Stimulated activated naive CD8-positive, alpha-beta T cell treated with anti-CD3 and anti-CD28 coated beads, Interleukin-15, Interleukin-2, amounts not matched to agents 100 ng/mL and 50 ng/mL, for 24 hours (primary cell): ENCODE measurements around the gene E2F3.

Source experiments
- H3K27ac Mint-ChIP-seq: one replicate; pipeline ENCODE4 v1.8.0; 2021; ENCODE audit warnings: mild to moderate bottlenecking, mixed read lengths
- H3K27me3 Mint-ChIP-seq: one replicate; pipeline ENCODE4 v1.8.0; 2021; ENCODE audit warnings: mixed read lengths
- H3K36me3 Mint-ChIP-seq: one replicate; pipeline ENCODE4 v1.8.0; 2021; ENCODE audit warnings: low read depth, mixed read lengths
- H3K4me1 Mint-ChIP-seq: one replicate; pipeline ENCODE4 v1.8.0; 2021; ENCODE audit warnings: low read depth, mixed read lengths
- H3K4me3 Mint-ChIP-seq: one replicate; pipeline ENCODE4 v1.8.0; 2021; ENCODE audit warnings: mild to moderate bottlenecking, mixed read lengths
- H3K9me3 Mint-ChIP-seq: one replicate; pipeline ENCODE4 v1.8.0; 2021; ENCODE audit warnings: mixed read lengths

Gene E2F3

DNA sequence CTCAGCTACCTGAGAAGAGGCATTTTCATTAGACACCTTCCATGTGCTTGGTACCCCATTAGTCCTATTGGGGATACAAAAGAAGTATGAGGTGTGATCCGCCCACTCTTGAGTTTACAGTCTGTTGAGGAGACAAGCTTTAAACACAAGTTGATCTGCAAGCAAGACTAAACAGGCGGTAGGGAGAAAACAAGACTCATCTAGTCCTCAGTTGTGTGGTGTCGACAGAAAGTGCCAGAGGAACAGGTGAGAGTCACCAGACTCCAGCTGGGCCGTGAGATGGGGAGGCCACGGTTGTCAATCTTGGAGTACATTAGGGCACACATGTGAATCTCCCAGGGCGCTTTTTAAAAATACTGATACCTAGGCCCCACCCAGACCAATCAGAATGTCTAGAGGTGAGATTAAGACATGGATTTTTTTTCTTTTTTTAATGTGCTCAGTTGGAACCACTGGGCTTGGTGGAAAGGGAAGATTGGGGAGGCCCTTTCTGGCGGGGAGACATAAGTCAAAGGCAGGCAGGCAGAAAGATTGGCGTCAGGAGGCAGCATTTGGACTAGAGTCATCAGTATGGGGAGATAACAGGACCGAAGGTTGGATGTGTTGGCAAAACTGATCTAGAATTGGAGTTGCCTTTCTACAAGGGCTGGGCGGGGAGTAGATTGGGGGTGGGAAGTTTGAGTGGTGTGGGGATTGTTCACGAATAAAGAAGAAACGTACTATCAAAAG, 10.4 kb downstream of the E2F3 start:
- Mint-ChIP-seq H3K27me3 (no peaks in the 10 kb centered on the region), H3K36me3 (peaks cover 58% of the 10 kb centered on the region), H3K4me1 (peaks cover 85% of the 10 kb centered on the region), H3K9me3 (no peaks in the 10 kb centered on the region), H3K27ac (peak overlapping the region; percentile 58), H3K4me3 (no peak overlapping the region)

DNA sequence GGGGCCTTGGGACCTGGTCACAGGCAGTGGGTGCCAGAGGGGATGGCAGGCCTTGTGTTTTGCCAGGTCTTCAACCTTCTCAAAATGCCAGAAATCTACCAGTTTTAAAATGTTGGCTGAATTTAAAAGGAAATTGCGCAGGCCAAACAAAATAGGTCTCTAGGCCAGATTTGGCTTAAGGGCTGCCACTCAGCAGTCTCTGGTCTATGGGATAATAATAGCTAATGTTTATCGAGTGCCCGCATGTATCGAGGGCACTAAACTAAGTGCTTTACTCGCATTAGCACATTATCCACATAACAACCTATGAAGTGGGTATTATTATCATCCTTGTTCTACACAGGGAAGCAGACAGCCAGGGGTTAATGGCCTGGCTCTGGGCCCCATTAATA, 11.0 kb downstream of the E2F3 start:
- H3K27me3 Mint-ChIP-seq, result no peaks in the 10 kb centered on the region
- no peak overlapping the region for H3K4me3 Mint-ChIP-seq
- peaks cover 82% of the 10 kb centered on the region for H3K4me1 Mint-ChIP-seq
- H3K27ac Mint-ChIP-seq, result no peak overlapping the region
- H3K9me3 Mint-ChIP-seq, result no peaks in the 10 kb centered on the region
- H3K36me3 Mint-ChIP-seq, result peaks cover 52% of the 10 kb centered on the region

DNA sequence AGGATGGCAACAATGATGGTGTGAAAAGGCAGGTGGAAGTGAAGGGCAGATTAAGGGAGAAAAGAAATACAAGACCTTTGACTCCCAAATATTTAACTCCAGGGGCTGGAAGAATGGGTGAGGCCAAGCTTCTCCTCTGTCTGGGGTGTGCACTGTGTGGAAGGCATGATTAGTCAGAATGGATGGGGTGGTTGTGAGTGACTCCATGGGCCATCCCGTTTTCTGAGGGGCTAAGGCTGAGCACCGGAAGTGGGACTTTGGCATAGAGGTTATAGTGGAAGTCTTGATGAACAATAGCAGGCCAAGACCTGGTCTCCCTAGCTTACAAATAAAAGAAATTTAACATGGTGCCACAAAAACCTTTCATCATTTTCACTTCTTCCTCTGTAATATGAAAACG, 12.1 kb downstream of the E2F3 start:
- peaks cover 51% of the 10 kb centered on the region for H3K36me3 Mint-ChIP-seq
- H3K27ac Mint-ChIP-seq, result no peak overlapping the region
- H3K9me3 Mint-ChIP-seq, result no peaks in the 10 kb centered on the region
- H3K27me3 Mint-ChIP-seq, result no peaks in the 10 kb centered on the region
- peaks cover 82% of the 10 kb centered on the region for H3K4me1 Mint-ChIP-seq
- H3K4me3 Mint-ChIP-seq, result no peak overlapping the region

DNA sequence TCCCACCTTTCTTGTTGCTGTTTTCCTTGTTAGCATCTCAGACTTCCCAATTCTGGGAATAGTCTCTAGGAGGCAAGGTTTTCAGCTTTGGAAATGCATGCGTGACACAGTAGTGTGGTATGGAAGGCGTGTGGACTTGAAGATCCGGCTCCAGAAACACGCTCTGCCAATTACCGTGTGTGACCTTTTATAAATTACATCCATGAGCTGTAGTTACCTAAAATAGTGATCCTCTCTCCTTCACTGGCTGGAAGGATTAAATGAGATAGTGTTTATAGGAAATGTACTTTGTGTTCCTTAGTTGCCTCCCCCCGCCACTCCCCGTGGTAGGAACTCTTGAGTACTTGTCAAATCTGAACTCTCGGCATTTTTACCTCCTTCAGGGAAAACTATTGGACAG, 13.0 kb downstream of the E2F3 start:
- no peak overlapping the region for H3K4me3 Mint-ChIP-seq
- no peaks in the 10 kb centered on the region for H3K27me3 Mint-ChIP-seq
- no peak overlapping the region for H3K27ac Mint-ChIP-seq
- no peaks in the 10 kb centered on the region for H3K9me3 Mint-ChIP-seq
- peaks cover 55% of the 10 kb centered on the region for H3K36me3 Mint-ChIP-seq
- peaks cover 73% of the 10 kb centered on the region for H3K4me1 Mint-ChIP-seq

DNA sequence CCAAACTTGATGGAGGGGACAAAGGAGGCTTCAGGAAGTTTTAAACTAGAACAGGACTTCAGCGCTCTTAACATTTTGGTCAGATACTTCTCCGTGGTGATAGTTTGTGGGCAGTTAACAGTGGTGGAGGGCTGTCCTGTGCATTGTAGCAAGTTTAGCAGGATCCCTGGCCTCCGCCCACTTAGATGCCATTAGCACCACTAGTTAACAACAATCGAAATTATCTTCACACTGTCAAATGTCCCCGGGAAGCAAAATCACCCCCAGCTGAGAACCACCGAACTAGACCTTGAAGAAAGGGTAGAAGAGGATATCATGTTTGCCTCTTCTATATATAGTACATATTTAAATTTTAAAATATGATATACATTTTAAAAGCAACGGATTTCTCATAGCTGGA, 13.6 kb downstream of the E2F3 start:
- Mint-ChIP-seq H3K9me3 (no peaks in the 10 kb centered on the region), H3K4me3 (no peak overlapping the region), H3K27me3 (no peaks in the 10 kb centered on the region), H3K27ac (no peak overlapping the region), H3K36me3 (peaks cover 56% of the 10 kb centered on the region), H3K4me1 (peaks cover 67% of the 10 kb centered on the region)

DNA sequence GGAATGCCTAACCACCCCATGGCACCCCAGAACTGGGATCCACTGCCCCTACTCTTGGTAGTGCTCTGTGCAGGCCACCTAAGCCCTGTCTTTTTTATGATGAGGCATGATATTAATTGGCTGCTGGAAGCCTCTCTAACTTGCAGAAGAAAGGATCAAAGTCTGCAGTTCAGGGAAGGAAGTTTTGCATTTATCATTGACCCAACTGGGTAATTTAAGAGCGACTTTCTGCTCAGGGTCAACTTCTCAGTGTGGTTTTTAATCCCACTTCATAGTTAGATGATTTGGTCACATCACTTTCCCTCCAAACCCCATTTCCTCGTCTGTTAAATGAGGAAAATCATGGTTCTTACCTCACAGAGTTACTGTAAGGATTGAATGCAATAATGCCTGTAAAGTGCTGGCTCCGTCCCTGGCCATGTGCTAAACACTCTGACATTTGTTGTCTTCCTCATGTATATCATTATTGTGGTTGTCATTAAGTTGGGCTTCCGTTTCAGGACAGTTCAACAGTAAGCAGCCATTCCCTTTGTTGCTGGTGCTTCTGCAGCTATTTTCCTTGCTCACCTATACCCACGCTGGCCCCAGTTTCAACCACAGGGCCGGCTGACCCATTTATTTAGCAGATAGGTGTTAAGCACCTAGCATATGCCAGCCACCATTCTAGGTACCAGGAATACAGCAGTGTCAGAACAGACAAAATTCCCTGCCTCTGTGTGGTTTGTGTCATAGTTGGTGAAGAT, 14.2 kb downstream of the E2F3 start:
- no peak overlapping the region for H3K4me3 Mint-ChIP-seq

DNA sequence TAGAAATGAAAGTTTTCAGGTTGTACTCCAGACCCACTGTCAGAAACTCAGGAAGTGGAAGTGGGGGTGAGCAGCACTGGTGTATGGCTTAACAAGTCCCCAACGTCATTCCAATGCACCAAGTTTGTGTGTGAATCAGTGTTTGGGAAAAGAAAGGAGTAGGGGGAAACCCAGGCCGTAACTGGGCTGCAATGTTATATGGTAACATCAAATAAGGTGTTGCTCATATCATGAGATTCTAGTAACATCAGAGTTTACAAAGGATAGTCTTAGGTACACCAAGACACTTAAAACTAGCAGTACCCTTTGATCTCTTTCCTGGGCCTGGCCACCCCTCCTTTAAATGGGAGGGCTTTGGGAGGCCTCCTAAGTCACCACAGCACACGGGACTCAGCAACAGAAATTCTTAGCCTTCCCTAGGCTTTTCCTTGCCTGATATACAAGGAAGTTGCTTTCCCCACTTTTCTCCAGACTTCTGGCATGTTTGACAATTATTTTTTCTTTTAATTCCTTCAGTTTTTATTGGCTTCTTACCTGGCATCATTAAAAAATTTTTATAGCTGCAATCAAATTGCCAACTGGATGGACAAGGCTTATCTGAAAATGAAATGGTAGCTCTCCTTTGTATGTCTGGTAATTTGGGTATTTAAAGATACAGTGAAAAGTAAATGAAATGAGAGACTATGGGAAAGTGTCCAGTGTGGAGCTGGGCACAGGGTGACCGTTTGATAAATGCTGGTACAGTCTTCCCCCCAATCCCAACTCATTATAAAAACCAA, 15.1 kb downstream of the E2F3 start:
- Mint-ChIP-seq H3K9me3 (no peaks in the 10 kb centered on the region), H3K4me1 (peaks cover 59% of the 10 kb centered on the region), H3K27me3 (no peaks in the 10 kb centered on the region), H3K27ac (no peak overlapping the region), H3K4me3 (no peak overlapping the region), H3K36me3 (peaks cover 58% of the 10 kb centered on the region)

More for the DNA sequence above, 14.2 kb downstream of the E2F3 start:
- no peaks in the 10 kb centered on the region for H3K9me3 Mint-ChIP-seq
- H3K27ac Mint-ChIP-seq, result no peak overlapping the region
- no peaks in the 10 kb centered on the region for H3K27me3 Mint-ChIP-seq
- H3K36me3 Mint-ChIP-seq, result peaks cover 58% of the 10 kb centered on the region
- H3K4me1 Mint-ChIP-seq, result peaks cover 64% of the 10 kb centered on the region

DNA sequence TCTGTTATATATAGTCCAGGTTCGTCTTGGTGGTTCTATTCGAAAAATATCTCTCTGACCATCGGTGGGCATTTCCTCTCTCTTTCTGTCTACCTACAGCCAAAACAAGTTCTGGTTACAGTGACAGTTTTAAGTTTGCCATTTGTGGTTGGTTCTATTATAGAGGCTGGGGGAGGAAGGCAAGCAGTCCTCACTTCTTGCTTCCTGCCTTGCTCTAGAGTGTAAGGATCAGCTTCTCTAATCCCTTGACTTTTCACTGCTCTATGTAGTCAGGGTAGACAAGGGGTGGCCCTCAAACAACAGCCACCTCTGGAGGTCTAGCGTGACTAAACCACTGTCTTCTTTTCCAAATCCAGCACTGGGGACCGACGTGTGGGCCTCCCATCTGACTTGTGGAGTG, 16.1 kb downstream of the E2F3 start:
- Mint-ChIP-seq H3K36me3 (peaks cover 58% of the 10 kb centered on the region), H3K4me1 (peaks cover 56% of the 10 kb centered on the region), H3K9me3 (no peaks in the 10 kb centered on the region), H3K27me3 (no peaks in the 10 kb centered on the region), H3K4me3 (no peak overlapping the region), H3K27ac (no peak overlapping the region)

DNA sequence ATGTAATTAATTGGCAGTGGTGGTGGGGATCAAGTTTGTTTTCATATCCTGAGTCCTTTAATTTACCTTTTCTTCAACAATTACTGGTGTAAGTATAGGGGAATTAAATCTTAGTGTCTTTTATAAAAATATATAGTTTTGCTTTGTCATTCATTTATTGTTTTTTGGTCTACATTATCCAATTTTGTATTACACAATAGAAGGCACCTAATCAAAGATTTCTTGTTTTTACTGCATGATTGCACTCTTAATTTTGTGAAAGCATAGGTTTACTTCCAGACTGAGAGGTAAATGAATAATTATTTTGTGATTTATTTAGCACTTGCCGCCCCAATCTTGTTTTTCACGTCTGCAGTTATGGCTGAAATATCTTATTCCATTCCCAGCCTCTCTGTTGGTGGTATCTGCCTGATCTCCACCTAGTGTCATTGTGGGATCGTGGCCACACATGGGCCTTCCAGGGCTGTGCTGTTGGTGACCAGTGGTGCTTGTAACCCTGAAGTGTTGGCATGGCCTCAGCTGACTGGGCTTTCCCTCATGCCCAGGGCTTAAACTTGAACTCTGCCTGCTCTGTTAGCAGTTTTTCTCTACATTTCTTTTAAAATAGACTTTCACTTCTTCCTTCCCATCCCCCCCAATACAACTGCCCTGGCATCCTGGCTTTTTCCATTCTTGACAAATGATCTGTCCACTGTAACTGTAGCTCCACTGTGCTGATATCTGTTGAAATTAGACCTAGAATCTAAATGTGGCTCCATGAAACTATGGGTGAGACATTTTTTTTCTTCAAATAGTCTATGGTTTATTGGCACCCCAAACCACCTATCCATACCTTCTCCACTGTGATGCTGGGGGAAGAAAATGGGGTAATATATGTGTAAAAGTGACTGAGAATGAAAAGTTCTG, 24.8 kb downstream of the E2F3 start:
- Mint-ChIP-seq H3K36me3 (peaks cover 41% of the 10 kb centered on the region), H3K27ac (no peak overlapping the region)

DNA sequence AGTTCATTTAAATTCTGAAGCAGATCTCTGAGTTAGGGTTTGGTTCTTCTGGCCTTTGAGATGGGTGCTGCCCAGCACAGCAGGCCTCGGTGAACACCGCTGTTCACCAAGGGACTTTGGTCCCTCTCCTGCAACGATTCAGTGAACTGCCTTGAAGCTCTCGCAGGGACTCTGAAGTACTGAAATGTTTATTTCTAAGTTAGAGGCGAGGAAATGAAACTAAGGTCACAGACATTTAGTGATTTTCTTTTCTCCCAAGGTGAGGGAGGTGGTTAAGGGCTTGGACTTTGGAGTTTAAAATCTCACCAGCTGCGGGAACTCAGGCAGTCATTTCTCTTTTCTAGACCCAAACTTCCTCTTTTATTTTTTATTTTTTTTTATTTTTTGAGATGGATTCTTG, 26.2 kb downstream of the E2F3 start:
- peaks cover 27% of the 10 kb centered on the region for H3K4me1 Mint-ChIP-seq
- no peak overlapping the region for H3K27ac Mint-ChIP-seq
- H3K36me3 Mint-ChIP-seq, result peaks cover 43% of the 10 kb centered on the region
- H3K9me3 Mint-ChIP-seq, result no peaks in the 10 kb centered on the region
- H3K4me3 Mint-ChIP-seq, result no peak overlapping the region
- H3K27me3 Mint-ChIP-seq, result no peaks in the 10 kb centered on the region

More for the DNA sequence above, 24.8 kb downstream of the E2F3 start:
- H3K9me3 Mint-ChIP-seq, result no peaks in the 10 kb centered on the region
- no peaks in the 10 kb centered on the region for H3K27me3 Mint-ChIP-seq
- no peak overlapping the region for H3K4me3 Mint-ChIP-seq
- peaks cover 27% of the 10 kb centered on the region for H3K4me1 Mint-ChIP-seq

DNA sequence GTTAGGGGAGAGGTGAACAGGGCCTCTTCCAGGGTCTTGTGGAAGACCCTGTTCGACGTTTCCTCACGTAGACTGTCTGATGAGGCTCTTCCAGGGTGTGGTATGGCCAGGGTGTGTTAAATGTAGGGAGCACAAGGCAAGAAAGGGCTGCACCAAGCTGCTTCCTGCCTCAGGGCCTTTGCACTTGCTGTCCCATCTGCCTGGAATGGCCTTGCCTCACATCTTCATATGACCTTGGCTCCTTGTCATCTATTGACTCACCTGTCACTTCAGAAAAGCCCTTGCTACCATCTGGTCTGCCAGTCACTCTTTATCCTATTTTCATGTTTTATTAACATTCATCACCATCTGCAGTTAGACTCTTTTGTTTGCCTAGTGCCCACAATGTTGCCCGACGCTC, 31.0 kb downstream of the E2F3 start:
- H3K4me1 Mint-ChIP-seq, result peaks cover 2% of the 10 kb centered on the region
- no peak overlapping the region for H3K27ac Mint-ChIP-seq
- no peak overlapping the region for H3K4me3 Mint-ChIP-seq
- no peaks in the 10 kb centered on the region for H3K27me3 Mint-ChIP-seq
- H3K9me3 Mint-ChIP-seq, result no peaks in the 10 kb centered on the region
- H3K36me3 Mint-ChIP-seq, result peaks cover 66% of the 10 kb centered on the region

DNA sequence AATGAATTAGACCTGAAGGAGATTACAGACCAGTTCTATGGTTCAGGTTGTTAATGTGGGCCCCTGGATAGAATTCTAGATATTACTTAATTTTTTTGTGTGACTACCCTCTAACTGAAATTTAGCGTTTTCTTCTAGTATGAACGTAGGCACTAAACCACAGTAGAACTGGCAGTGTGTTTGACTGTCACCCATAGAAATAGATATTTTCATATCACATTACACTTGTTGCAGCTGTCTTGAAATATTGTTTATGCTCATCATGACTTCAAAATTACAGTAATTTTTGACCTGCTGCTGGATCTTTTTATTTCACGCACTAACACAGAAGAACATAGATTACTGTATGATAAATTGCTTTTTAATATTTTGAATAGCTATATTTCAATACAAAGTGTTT, 31.6 kb downstream of the E2F3 start:
- Mint-ChIP-seq H3K27ac (no peak overlapping the region), H3K27me3 (no peaks in the 10 kb centered on the region), H3K4me1 (no peaks in the 10 kb centered on the region)

DNA sequence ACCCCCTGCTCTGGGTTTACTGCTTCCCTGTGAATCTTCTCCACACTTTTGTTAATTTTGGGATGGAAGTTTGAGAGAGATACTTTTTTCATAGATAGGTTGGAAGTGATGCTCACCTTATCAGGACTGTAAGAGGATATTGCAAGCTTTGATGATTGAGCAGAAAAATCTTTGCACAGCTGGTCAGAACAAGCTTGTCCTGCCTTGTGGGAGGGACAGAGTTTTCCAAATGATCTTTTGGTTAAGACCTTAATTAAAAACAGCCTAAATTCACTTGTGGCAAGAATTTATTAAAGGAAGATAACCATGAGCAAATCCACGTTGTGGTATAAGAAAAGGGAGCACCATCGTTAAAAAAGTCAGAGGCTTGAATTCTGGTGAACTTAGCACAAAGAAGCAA, 32.2 kb downstream of the E2F3 start:
- Mint-ChIP-seq H3K4me1 (no peaks in the 10 kb centered on the region), H3K36me3 (peaks cover 77% of the 10 kb centered on the region), H3K27ac (no peak overlapping the region), H3K4me3 (no peak overlapping the region), H3K9me3 (no peaks in the 10 kb centered on the region), H3K27me3 (no peaks in the 10 kb centered on the region)

More for the DNA sequence above, 31.6 kb downstream of the E2F3 start:
- H3K9me3 Mint-ChIP-seq, result no peaks in the 10 kb centered on the region
- H3K4me3 Mint-ChIP-seq, result no peak overlapping the region
- H3K36me3 Mint-ChIP-seq, result peaks cover 72% of the 10 kb centered on the region

DNA sequence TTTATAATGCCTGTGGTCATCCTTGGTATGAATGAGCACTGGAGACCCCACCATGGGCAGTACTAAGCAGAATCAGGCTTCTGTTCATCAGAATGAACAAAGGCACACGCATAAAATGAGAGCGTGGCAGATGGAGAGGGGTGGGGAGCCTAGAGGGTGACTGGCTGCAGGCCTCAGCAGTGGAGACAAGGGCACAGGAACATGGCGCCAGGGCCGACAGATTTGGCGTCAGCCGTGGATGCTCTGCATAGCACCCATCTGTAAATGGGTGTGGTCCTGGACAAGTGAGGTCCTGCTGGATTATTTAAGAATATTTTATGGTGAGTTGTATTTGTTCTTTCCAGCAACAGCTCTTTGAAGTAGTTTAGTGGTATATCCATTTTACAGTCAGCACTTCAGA, 33.1 kb downstream of the E2F3 start:
- no peaks in the 10 kb centered on the region for H3K4me1 Mint-ChIP-seq
- H3K27ac Mint-ChIP-seq, result no peak overlapping the region
- peaks cover 85% of the 10 kb centered on the region for H3K36me3 Mint-ChIP-seq

More for the DNA sequence above, 33.1 kb downstream of the E2F3 start:
- peaks cover under 1% of the 10 kb centered on the region for H3K9me3 Mint-ChIP-seq
- H3K4me3 Mint-ChIP-seq, result no peak overlapping the region
- no peaks in the 10 kb centered on the region for H3K27me3 Mint-ChIP-seq
